Muscle layer of duodenum (tissue), 2 donors: Measurements from ENCODE around the gene L2HGDH.

ENCODE experiments used
- H3K27ac ChIP-seq: one replicate; pipeline ENCODE4 v1.7.0; 2013; ENCODE audit warnings: mild to moderate bottlenecking, low read length
- H3K27me3 ChIP-seq: one replicate; pipeline ENCODE4 v1.7.0; 2013; ENCODE audit warnings: low read depth, mild to moderate bottlenecking, control low read depth, low read length
- H3K36me3 ChIP-seq, 2 donors: one replicate each; pipeline ENCODE4 v1.7.0; 2013; ENCODE audit warnings: low read length in 2 of 2, control low read depth in 1 of 2, mild to moderate bottlenecking in 1 of 2; ENCODE audit not compliant: insufficient read depth in 2 of 2, control insufficient read depth in 1 of 2
- H3K4me1 ChIP-seq, 2 donors: one replicate each; pipeline ENCODE4 v1.7.0; 2013; ENCODE audit warnings: low read length in 2 of 2, mild to moderate bottlenecking in 2 of 2, control low read depth in 1 of 2, moderate library complexity in 1 of 2; ENCODE audit not compliant: insufficient read depth in 2 of 2, control insufficient read depth in 1 of 2
- H3K4me3 ChIP-seq, 2 donors: one replicate each; pipeline ENCODE4 v1.7.0; 2013; ENCODE audit warnings: low read length in 2 of 2, low read depth in 1 of 2, mild to moderate bottlenecking in 1 of 2
- H3K9me3 ChIP-seq, 2 donors: one replicate each; pipeline ENCODE4 v1.7.0; 2013; ENCODE audit warnings: low read length in 2 of 2, control low read depth in 1 of 2, mild to moderate bottlenecking in 1 of 2; ENCODE audit not compliant: control insufficient read depth in 1 of 2
- donor health status: healthy.

L2HGDH gene

GRCh38 chr14:50225974-50226297 is 86.1 kb downstream of the L2HGDH start:
- Histone ChIP-seq H3K9me3 (no peaks in the 10 kb centered on the region), H3K4me3 (peak overlapping the region in 1 of 2 donors; percentile 7), H3K36me3 (no peaks in the 10 kb centered on the region), H3K4me1 (peaks cover 0 to 51% of the 10 kb centered on the region in 2 donors), H3K27me3 (no peaks in the 10 kb centered on the region), H3K27ac (peak overlapping the region; percentile 69)

DNA sequence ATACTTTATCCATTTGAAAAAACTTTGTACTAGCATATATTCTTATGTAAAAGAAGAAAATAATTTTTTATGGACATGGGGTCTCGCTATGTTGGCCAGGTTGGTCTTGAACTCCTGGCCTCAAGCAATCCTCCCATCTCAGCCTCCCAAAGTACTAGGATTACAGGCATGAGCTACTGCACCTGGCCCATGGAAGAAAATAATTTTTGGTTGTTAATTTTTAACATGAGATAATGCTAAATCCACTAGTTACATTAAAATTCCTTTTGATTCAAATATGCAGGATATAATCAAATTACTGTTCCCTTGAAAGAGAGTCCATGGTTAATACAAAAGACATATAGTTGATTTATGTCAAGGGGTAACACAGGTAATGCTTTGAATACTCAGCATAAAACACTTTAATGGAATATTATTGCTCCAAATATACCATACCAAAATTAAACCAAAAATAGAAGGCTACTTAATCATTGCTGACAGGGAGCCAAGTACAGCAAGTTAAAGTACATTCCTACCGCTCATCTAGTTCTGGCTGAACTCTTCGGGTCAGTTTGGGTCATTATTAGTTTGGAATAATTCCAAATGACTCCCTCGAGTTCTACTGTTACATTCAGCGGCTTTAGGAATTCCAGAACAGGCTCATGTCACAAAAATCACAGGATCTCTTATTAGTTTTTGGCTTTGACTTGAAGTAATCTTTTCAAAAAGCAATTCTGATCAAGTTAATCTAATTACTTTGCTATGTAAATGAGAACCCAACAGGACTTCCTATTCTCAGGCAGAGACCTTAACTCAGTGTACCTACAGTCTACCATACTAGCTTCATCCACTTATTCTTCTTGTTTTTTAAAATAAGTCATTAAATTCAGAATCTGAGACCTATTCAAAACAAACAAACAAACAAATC is 86.7 kb downstream of the L2HGDH start:
- H3K27ac ChIP-seq = peak overlapping the region; percentile 69
- H3K4me1 ChIP-seq = peaks cover 0 to 57% of the 10 kb centered on the region in 2 donors
- no peaks in the 10 kb centered on the region for H3K27me3 ChIP-seq
- no peaks in the 10 kb centered on the region for H3K9me3 ChIP-seq
- no peak overlapping the region for H3K4me3 ChIP-seq
- H3K36me3 ChIP-seq = no peaks in the 10 kb centered on the region

GRCh38 chr14:50222055-50222613 is 89.9 kb downstream of the L2HGDH start:
- Histone ChIP-seq H3K4me1 (peaks cover 0 to 43% of the 10 kb centered on the region in 2 donors), H3K27ac (no peak overlapping the region), H3K36me3 (no peaks in the 10 kb centered on the region), H3K27me3 (no peaks in the 10 kb centered on the region), H3K9me3 (no peaks in the 10 kb centered on the region), H3K4me3 (no peak overlapping the region)

GRCh38 chr14:50218501-50218900 is 93.5 kb downstream of the L2HGDH start:
- Histone ChIP-seq H3K9me3 (no peaks in the 10 kb centered on the region), H3K36me3 (no peaks in the 10 kb centered on the region), H3K27ac (no peak overlapping the region), H3K4me1 (peaks cover 0 to 22% of the 10 kb centered on the region in 2 donors), H3K27me3 (no peaks in the 10 kb centered on the region), H3K4me3 (no peak overlapping the region)

DNA sequence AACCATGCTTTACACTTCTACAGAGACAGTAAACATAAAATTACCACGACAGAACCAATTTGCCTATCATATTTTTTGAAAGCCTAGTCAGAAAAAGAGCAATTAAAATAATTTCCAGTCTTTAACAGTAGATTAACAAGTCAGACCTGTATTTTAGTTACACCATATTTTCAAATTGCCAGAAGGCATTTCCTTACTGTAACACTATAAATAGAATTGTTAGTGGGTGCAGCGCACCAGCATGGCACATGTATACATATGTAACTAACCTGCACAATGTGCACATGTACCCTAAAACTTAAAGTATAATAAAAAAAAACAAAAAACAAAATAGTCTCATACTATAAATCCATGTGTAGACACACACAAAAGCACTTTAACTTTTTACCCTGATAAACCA is 96.6 kb downstream of the L2HGDH start:
- H3K36me3 ChIP-seq = no peaks in the 10 kb centered on the region
- H3K4me1 ChIP-seq = peaks cover 0 to 6% of the 10 kb centered on the region in 2 donors
- no peak overlapping the region for H3K27ac ChIP-seq
- no peaks in the 10 kb centered on the region for H3K9me3 ChIP-seq
- H3K4me3 ChIP-seq = no peak overlapping the region
- H3K27me3 ChIP-seq = no peaks in the 10 kb centered on the region

DNA sequence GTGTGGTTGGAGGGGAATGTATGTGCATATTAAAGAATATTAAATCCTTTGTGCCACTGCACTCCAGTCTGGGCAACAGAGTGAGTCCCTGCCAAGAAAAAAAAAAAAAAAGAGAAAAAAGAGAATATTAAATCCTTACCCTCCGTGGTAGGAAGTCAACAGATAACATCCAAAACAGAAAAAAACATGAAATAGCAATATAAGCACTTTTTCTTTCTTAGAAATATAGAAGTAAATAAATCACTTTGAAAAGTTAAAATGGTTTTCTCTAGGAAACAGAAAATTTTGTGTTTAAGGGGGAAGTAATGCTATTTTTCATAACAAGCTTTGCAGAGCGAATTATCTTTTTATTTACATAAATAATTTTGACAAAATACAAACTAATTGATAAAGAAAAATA is 98.2 kb downstream of the L2HGDH start:
- Histone ChIP-seq H3K36me3 (no peaks in the 10 kb centered on the region), H3K27me3 (no peaks in the 10 kb centered on the region), H3K4me1 (peaks cover 0 to under 1% of the 10 kb centered on the region in 2 donors), H3K4me3 (no peak overlapping the region), H3K27ac (no peak overlapping the region), H3K9me3 (no peaks in the 10 kb centered on the region)

GRCh38 chr14:50212726-50213125 is 99.3 kb downstream of the L2HGDH start:
- no peak overlapping the region for H3K4me3 ChIP-seq
- no peaks in the 10 kb centered on the region for H3K27me3 ChIP-seq
- no peaks in the 10 kb centered on the region for H3K4me1 ChIP-seq
- H3K27ac ChIP-seq = no peak overlapping the region
- H3K36me3 ChIP-seq = no peaks in the 10 kb centered on the region
- H3K9me3 ChIP-seq = no peaks in the 10 kb centered on the region

DNA sequence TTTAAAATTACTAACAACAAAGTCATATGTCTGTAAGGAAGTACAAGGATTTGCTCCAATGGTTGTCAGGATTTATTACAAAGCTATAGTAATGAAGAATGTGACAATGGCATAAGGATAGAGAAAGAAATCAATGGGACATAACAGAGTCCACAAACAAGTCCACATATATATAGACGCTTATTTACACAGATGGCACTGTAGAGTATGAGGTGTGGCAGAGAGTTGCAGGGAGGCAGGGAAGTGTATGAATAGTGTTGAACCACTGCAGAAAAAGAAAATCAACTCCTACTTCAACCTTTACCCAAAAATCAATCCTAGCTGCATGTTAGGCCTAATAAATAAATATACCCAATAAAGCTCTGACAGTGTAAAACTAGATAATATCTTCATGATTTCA is 102.0 kb downstream of the L2HGDH start:
- no peak overlapping the region for H3K4me3 ChIP-seq
- H3K36me3 ChIP-seq = no peaks in the 10 kb centered on the region
- H3K27ac ChIP-seq = no peak overlapping the region
- no peaks in the 10 kb centered on the region for H3K4me1 ChIP-seq
- H3K27me3 ChIP-seq = no peaks in the 10 kb centered on the region
- no peaks in the 10 kb centered on the region for H3K9me3 ChIP-seq

GRCh38 chr14:50198499-50198898 is 113.5 kb downstream of the L2HGDH start:
- Histone ChIP-seq H3K4me1 (no peaks in the 10 kb centered on the region), H3K36me3 (peaks cover 15 to 16% of the 10 kb centered on the region in 2 donors), H3K27ac (no peak overlapping the region)

GRCh38 chr14:50191499-50191898 is 120.5 kb downstream of the L2HGDH start:
- H3K4me1 ChIP-seq = no peaks in the 10 kb centered on the region
- peaks cover 4 to 15% of the 10 kb centered on the region in 2 donors for H3K36me3 ChIP-seq
- no peak overlapping the region for H3K27ac ChIP-seq
- no peaks in the 10 kb centered on the region for H3K9me3 ChIP-seq
- H3K4me3 ChIP-seq = no peak overlapping the region
- no peaks in the 10 kb centered on the region for H3K27me3 ChIP-seq

More at GRCh38 chr14:50198499-50198898, 113.5 kb downstream of the L2HGDH start:
- H3K27me3 ChIP-seq = no peaks in the 10 kb centered on the region
- no peaks in the 10 kb centered on the region for H3K9me3 ChIP-seq
- H3K4me3 ChIP-seq = no peak overlapping the region
